GM18502 (cell line): ENCODE results near the gene EFCAB5.
"Not testable (repeated sequence)": the region's sequence is repeated elsewhere in the genome, so short reads cannot be mapped to it uniquely, and the experiment has no call there.

Experiments used
- ATAC-seq: cut with Tn5 transposase; IDR thresholded peaks from one replicate; pipeline ENCODE4 v1.9.1; 2021; ENCODE audit warnings: mild to moderate bottlenecking; ENCODE audit not compliant: unreplicated experiment, poor library complexity

The EFCAB5 gene

GRCh38 chr17:29941334-29941733 is at the start of gene EFCAB5:
EFCAB5 (plus strand) TSS chr17:29941634; CDS start chr17:29941797, 163 bp downstream.
- ATAC-seq, result no peak

DNA sequence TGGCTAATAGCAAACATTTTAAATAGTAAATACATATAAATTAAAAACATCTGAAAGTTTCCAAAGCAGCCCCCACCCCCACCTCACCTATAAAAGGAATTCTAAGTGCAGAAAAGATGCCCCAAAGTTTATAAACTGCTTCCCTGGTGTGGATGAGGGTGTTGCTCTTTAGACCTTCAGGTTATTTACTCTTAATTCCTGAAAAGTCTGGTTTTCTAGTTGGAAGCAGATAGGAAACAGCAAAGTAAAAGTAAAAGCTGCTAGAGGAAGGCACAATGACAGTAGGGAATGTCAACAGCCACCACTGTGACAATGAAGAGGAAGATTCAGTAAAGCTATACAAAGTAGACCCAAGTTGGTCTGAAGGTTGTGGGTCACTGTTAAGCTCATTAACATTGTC is 49.2 kb upstream of the EFCAB5 start:
- no peak for ATAC-seq

DNA sequence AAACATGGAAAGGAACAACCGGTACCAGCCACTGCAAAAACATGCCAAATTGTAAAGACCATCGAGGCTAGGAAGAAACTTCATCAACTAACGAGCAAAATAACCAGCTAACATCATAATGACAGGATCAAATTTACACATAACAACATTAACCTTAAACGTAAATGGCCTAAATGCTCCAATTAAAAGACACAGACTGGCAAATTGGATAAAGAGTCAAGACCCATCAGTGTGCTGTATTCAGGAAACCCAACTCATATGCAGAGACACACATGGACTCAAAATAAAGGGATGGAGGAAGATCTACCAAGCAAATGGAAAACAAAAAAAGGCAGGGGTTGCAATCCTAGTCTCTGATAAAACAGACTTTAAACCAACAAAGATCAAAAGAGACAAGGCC is 44.3 kb upstream of the EFCAB5 start:
- ATAC-seq, result not testable (repeated sequence)

DNA sequence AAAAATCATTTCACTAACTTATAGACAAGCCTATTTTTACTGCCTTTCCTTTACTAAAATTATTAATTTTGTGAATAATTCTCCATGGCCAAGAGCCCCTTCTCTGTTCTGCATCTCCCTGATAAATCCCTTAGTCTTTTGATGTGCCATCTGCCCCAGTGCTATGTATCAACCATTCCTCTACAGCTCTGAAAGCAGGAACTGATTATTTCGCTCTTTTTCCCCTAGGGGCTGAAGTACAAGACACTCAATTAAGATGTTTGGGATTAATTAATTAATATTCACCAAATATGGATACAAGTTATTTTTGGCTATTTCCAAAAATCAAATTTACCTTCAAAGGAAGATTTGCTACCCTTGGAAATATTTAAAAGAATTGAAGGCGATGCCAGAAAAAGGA is 38.0 kb upstream of the EFCAB5 start:
- ATAC-seq, result no peak

DNA sequence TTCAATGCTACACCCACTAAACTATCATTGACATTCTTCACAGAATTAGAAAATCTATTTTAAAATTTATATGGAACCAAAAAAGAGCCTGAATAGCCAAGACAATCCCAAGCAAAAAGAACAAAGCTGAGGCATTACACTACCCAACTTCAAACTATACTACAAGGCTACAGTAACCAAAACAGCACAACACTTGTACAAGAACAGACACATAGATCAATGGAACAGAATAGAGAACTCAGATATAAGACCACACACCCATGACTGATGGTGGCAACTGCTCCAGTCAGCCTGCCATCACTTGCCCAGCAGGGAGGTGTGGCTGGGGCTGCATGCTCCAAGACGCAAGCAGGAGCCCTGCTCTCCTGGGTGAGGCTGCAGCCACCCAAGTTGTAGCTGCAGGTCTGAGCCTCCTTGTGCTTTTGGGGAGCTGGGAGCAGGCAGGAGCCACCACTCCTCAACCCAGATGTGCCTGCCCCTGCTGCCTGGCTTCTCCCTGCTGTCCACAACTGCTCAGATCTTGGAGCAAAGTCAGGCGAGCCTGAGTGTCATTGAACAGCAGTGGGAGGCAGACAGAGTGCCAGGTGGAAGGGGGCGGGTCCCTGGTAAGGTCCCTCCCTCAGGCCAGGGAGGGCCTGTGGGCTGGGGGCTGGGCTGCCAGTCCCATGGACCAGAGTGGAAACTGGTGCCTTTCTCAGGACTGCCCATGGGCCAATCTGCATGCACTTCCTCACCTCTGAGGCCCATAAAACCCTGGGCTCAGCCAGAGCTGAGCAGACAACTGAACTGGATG is 36.2 kb upstream of the EFCAB5 start:
- ATAC-seq, result no peak

DNA sequence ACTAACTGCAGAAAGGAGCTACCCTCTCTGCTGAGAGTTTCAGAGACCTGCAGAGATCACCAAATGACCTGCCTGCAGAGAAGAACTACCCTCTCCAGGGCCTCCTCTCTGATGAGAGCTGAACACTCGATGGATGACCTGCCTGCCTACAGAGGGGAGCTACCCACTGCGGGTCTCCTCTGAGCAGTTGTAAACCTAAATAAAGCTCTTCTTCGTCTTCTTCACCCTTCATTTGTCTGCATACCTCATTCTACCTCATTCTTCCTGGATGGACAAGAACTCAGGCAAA is 35.6 kb upstream of the EFCAB5 start:
- no peak for ATAC-seq

DNA sequence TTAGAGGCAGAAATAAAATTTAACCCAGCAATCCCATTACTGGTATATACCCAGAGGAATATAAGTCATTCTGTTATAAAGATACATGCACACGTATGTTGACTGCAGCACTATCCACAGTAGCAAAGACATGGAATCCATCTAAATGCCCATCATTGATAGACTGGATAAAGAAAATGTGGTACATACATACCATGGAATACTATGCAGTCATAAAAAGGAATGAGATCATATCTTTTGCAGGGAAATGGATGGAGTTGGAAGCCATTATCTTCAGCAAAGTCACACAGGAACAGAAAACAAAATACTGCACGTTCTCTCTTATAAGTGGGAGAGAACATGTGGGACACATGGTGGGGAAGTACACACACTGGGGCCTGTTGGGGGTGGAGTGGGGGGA is 34.5 kb upstream of the EFCAB5 start:
- ATAC-seq, result no peak

DNA sequence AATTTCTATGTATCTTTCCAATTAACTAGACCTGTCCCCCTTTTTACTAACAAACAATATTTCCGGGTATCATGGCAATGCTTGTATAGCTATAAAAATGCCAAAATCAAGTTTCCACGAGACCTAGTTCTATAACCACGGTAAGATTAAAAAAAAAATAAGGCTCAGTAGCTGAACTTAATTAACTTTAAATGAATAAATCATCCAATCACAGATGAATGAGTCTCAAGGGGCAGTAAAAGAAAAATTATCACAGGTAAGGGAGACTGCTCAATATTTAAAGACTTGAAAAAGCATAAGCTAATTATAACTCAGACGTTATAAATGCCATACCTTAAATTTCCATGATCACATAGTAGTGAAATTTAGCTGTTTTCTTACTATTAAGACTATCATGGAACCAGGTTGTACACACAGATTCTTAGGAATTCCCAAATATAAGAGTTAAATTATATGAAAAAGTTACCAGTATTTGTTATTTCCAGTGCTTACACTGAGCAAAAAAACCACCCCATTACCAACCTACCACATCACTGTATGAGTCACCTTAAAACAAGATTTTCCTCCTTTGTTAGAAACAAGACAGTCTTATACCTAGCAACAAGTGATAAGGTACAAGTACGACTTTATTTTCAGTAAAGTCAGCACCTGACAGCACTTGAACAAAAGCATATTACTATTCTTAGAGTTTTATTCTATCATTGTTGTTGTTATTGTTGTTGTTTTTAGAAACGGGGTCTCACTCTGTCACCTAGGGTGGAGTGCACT is 32.0 kb upstream of the EFCAB5 start:
- ATAC-seq, result no peak

DNA sequence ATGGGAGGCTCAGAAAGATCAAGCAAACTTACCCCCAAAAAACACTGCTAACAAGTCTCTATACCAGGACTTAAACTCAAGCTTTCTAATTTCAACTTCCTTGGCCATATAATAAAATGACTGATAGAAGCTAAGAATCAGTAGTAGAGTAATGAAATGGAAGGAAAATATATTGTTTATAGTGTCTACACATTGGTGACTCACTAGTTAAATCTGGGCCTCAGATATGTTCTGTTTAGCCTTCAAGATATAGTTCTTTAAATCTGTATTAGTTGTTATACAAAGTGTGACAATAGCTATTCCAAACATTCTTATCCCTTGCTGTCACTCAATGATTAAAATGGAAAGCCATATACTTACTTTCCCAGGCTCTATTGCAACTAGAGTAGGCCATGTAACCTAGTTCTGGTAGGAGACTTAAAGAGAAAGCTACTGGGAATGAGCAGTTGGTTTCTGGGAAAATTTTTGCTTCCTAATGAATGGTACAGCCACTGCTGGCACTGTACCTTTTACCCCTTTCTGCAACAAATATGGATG is 29.7 kb upstream of the EFCAB5 start:
- no peak for ATAC-seq

DNA sequence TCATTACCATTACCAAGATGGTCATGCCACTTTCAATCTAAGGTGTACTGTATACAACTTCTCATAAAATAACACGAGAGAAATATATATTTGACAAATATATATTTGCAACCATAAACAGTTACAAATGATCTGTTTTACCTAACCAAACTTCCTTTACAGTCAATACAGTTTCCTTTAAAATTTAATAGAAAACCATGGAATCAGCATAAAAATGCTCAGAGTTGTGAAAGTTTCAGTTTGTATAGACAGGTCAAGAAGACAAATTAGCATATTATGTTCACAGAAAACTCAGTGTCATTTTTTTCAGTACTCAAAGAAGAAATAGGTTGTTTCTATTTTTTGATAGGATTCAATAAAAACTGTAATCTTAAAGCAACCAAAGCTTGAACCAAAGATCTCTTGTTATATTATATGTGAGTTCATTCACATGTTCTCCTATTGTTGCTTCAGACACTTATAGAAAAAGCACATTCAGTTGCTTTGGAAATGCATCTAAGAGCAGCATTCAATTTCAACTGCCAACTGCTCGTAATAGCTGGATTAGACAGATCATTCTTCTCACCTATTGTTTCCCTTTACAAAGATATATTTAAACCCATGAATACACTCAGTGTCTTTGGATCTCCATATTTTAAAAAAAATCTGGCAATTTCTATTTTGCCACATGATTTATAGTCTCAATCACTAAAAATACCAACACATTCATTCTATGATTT is 26.5 kb upstream of the EFCAB5 start:
- no peak for ATAC-seq

DNA sequence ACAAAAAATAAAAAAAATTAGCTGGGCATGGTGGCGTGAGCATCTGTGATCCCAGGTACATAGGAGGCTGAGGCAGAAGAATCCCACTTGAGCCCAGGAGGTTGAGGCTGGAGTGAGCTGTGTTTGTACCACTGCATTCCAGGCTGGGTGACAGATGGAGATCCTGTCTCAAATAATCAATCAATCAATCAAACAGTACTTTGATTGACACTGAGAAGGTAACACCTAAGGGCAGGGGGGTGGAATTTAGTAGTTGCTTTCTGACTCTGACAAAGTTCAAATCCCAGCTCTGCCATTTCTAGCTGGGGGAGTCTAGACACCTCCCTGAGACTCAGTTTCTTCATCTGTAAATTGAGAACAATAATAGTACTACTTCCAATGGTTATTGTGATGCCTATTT is 23.4 kb upstream of the EFCAB5 start:
- ATAC-seq, result no peak

GRCh38 chr17:29918922-29919856 is 22.2 kb upstream of the EFCAB5 start:
- no peak for ATAC-seq

GRCh38 chr17:29924786-29925185 is 16.6 kb upstream of the EFCAB5 start:
- ATAC-seq, result no peak

GRCh38 chr17:29927546-29927945 is 13.9 kb upstream of the EFCAB5 start:
- no peak for ATAC-seq

DNA sequence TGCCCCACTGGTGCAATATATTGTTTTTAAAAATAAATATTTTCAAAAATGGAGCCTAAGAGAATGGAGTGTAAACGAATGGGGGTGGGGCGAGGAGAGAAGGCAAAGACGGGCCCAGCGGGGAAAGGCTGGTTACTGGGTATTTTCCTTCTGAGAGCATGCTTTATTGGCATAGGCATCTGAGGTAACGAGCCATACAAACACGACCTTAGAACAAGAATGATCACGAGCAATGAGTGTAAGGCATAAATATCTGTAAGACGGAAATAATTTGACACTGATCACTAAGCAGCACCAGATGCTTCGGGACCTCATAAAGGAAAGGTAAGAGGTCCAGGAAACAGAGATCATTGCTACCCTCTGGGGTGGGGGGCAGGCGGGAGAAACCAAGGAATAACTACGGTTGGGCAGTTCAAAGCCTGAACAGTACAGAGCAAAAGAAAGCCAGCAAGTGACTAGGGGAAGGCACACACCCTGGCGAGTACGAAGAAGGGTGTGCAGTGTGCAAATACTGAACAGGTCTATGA is 12.4 kb upstream of the EFCAB5 start:
- ATAC-seq, result no peak

DNA sequence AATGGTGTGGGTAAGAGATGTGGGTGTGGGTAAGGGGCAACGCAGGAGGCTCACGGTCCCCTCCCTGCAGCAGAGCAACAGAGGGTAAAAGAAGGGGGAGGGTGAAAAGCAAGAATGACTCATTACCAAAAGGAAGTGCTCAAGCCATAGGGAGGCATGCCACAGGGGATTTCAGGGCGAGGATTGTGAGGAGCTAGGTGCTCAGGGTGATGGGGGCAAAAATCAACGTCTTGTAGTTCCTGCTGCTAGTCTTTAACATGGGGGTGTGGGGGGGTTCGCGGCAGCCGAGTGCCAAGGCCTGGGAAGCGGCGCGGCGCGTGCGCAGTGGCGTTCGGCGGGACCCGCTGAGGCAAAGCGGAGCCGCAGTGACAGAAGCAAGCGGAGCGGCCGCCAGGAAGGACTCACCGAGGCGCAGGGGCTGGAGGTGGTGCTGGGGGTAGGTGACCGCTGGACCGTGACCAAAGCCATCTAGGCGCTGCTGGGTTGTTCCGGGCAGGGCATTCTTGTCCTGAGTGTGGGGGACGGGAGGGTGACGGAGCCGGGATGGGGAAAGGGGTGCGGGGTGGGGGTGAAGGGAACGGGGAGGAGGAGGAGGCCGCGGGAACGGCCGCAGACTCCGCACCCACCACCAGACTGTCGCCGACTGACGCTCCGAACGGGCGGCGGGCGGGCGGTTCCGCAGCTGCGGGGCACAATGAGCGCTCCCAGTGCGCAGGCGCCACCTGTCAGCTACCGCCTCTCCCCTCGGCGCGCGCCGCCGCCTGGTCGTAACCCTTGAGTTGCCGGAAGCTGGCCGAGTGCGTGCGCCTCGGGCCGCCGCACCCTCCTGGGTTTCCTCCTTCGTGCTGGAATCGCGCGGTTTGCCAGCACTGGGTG is 11.7 kb upstream of the EFCAB5 start, which contains the start of gene SSH2:
Gene SSH2, minus strand, starts transcription at position 696 of the 876 bp plus-strand sequence. Its CDS starts 228 bp downstream, at position 468.
- peak; percentile 64 for ATAC-seq

GRCh38 chr17:29930409-29931010 is 10.9 kb upstream of the EFCAB5 start:
- no peak for ATAC-seq

- peak; percentile 69 for ATAC-seq
Measured at GRCh38 chr17:29931231-29931932, 10.1 kb upstream of the EFCAB5 start.
